Adipocyte (in vitro differentiated cells): ENCODE measurements around the gene NFIA.

Source experiments
- DNase-seq: peaks from one replicate; pipeline ENCODE4 v3.0.0-alpha.2; 2015; ENCODE audit warnings: low read depth
- H3K27me3 ChIP-seq: replicated peaks from 2 replicates; pipeline ENCODE4 v1.7.0; 2013; ENCODE audit warnings: mild to moderate bottlenecking, low read length, moderate library complexity; ENCODE audit not compliant: control insufficient read depth, insufficient read depth
- H3K36me3 ChIP-seq: 2 replicates; pipeline ENCODE4 v1.7.0; 2013; ENCODE audit warnings: low read length, mild to moderate bottlenecking, moderate library complexity; ENCODE audit not compliant: control insufficient read depth, insufficient read depth, severe bottlenecking
- H3K4me1 ChIP-seq: 2 replicates; pipeline ENCODE4 v1.7.0; 2013; ENCODE audit warnings: mild to moderate bottlenecking, low read length, moderate library complexity; ENCODE audit not compliant: control insufficient read depth, insufficient read depth
- H3K4me3 ChIP-seq: 2 replicates; pipeline ENCODE4 v1.7.0; 2013; ENCODE audit warnings: mild to moderate bottlenecking, low read length, moderate library complexity
- H3K9ac ChIP-seq: 2 replicates; pipeline ENCODE4 v1.7.0; 2013; ENCODE audit warnings: mild to moderate bottlenecking, low read length, moderate library complexity
- H3K9me3 ChIP-seq: 2 replicates; pipeline ENCODE4 v1.7.0; 2013; ENCODE audit warnings: mild to moderate bottlenecking, low read length, moderate library complexity; ENCODE audit not compliant: control insufficient read depth

Gene NFIA

GRCh38 chr1:61289232-61290098 is 207.1 kb downstream of the NFIA start:
- no peak for DNase-seq
- peaks cover 36% of the 10 kb centered on the region for H3K4me1 ChIP-seq
- no peaks in the 10 kb centered on the region for H3K9me3 ChIP-seq
- H3K36me3 ChIP-seq: no peaks in the 10 kb centered on the region
- H3K9ac ChIP-seq: no peak overlapping the region
- H3K4me3 ChIP-seq: no peak overlapping the region
- no peaks in the 10 kb centered on the region for H3K27me3 ChIP-seq

- H3K9me3 ChIP-seq: no peaks in the 10 kb centered on the region
- no peak overlapping the region for H3K9ac ChIP-seq
- H3K4me3 ChIP-seq: no peak overlapping the region
- DNase-seq: no peak
- peaks cover 30% of the 10 kb centered on the region for H3K4me1 ChIP-seq
- H3K36me3 ChIP-seq: no peaks in the 10 kb centered on the region
- no peaks in the 10 kb centered on the region for H3K27me3 ChIP-seq
Observed at GRCh38 chr1:61290525-61290924, 208.2 kb downstream of the NFIA start.

GRCh38 chr1:61293197-61293596 is 210.8 kb downstream of the NFIA start:
- no peak overlapping the region for H3K4me3 ChIP-seq
- H3K4me1 ChIP-seq: peaks cover 8% of the 10 kb centered on the region
- DNase-seq: peak; percentile 27
- no peak overlapping the region for H3K9ac ChIP-seq
- H3K9me3 ChIP-seq: no peaks in the 10 kb centered on the region
- H3K36me3 ChIP-seq: no peaks in the 10 kb centered on the region
- H3K27me3 ChIP-seq: no peaks in the 10 kb centered on the region

- Histone ChIP-seq H3K9ac (no peak overlapping the region), H3K9me3 (no peaks in the 10 kb centered on the region), H3K36me3 (no peaks in the 10 kb centered on the region), H3K4me3 (no peak overlapping the region), H3K27me3 (no peaks in the 10 kb centered on the region), H3K4me1 (peaks cover 11% of the 10 kb centered on the region)
- peak; percentile 15 for DNase-seq
Observed at GRCh38 chr1:61293986-61294504, 211.7 kb downstream of the NFIA start.

- no peak for DNase-seq
- Histone ChIP-seq H3K27me3 (no peaks in the 10 kb centered on the region), H3K4me3 (no peak overlapping the region), H3K9ac (no peak overlapping the region), H3K4me1 (peaks cover 20% of the 10 kb centered on the region), H3K9me3 (no peaks in the 10 kb centered on the region), H3K36me3 (no peaks in the 10 kb centered on the region)
Observed at GRCh38 chr1:61294930-61295329, 212.6 kb downstream of the NFIA start.

- DNase-seq: no peak
- no peaks in the 10 kb centered on the region for H3K27me3 ChIP-seq
- no peak overlapping the region for H3K4me3 ChIP-seq
- no peaks in the 10 kb centered on the region for H3K9me3 ChIP-seq
- H3K4me1 ChIP-seq: peaks cover 21% of the 10 kb centered on the region
- no peak overlapping the region for H3K9ac ChIP-seq
- no peaks in the 10 kb centered on the region for H3K36me3 ChIP-seq
Observed at GRCh38 chr1:61295818-61296537, 213.6 kb downstream of the NFIA start.

GRCh38 chr1:61297887-61298286 is 215.5 kb downstream of the NFIA start:
- Histone ChIP-seq H3K36me3 (no peaks in the 10 kb centered on the region), H3K9me3 (no peaks in the 10 kb centered on the region)
- no peak for DNase-seq

GRCh38 chr1:61299463-61299862 is 217.1 kb downstream of the NFIA start:
- Histone ChIP-seq H3K4me1 (peaks cover 25% of the 10 kb centered on the region), H3K27me3 (no peaks in the 10 kb centered on the region), H3K36me3 (no peaks in the 10 kb centered on the region), H3K9me3 (no peaks in the 10 kb centered on the region), H3K9ac (peak overlapping the region; percentile 26), H3K4me3 (no peak overlapping the region)
- DNase-seq: peak; percentile 34

More at GRCh38 chr1:61297887-61298286, 215.5 kb downstream of the NFIA start:
- Histone ChIP-seq H3K4me3 (no peak overlapping the region), H3K4me1 (peaks cover 30% of the 10 kb centered on the region), H3K9ac (no peak overlapping the region), H3K27me3 (no peaks in the 10 kb centered on the region)

- Histone ChIP-seq H3K4me1 (peaks cover 25% of the 10 kb centered on the region), H3K9me3 (no peaks in the 10 kb centered on the region)
Observed at GRCh38 chr1:61300899-61301298, 218.5 kb downstream of the NFIA start.

GRCh38 chr1:61301824-61302657 is 219.7 kb downstream of the NFIA start:
- peak; percentile 79 for DNase-seq
- Histone ChIP-seq H3K27me3 (no peaks in the 10 kb centered on the region), H3K36me3 (no peaks in the 10 kb centered on the region), H3K9ac (peak overlapping the region; percentile 23), H3K4me3 (peak overlapping the region; percentile 42), H3K9me3 (no peaks in the 10 kb centered on the region), H3K4me1 (peaks cover 26% of the 10 kb centered on the region)

More at GRCh38 chr1:61300899-61301298, 218.5 kb downstream of the NFIA start:
- H3K9ac ChIP-seq: no peak overlapping the region
- no peak overlapping the region for H3K4me3 ChIP-seq
- no peaks in the 10 kb centered on the region for H3K36me3 ChIP-seq
- no peak for DNase-seq
- H3K27me3 ChIP-seq: no peaks in the 10 kb centered on the region
